Effector CD8-positive, alpha-beta T cell (primary cell): ENCODE data around the gene CPNE5.

Source experiments
- DNase-seq: peaks from one replicate; lab custom pipeline; 2025; lab: John Stamatoyannopoulos, UW

CPNE5 gene

GRCh38 chr6:36702656-36703055, 136.6 kb downstream of the CPNE5 start:
- no peak for DNase-seq

- DNase-seq, result no peak
Measured at GRCh38 chr6:36701401-36701991, 137.7 kb downstream of the CPNE5 start.

- DNase-seq, result no peak
Measured at GRCh38 chr6:36700831-36701230, 138.4 kb downstream of the CPNE5 start.

GRCh38 chr6:36700071-36700812, 139.0 kb downstream of the CPNE5 start:
- DNase-seq, result no peak

GRCh38 chr6:36699348-36699747, 139.9 kb downstream of the CPNE5 start:
- DNase-seq, result no peak

- no peak for DNase-seq
Measured at GRCh38 chr6:36698871-36699271, 140.4 kb downstream of the CPNE5 start.

- no peak for DNase-seq
Measured at GRCh38 chr6:36698196-36698595, 141.0 kb downstream of the CPNE5 start.

- no peak for DNase-seq
Measured at GRCh38 chr6:36697481-36697903, 141.8 kb downstream of the CPNE5 start, which contains the start of gene RAB44. TSS of gene RAB44 (plus strand) at chr6:36697826. CDS start at chr6:36704236, 6,410 bp downstream.

GRCh38 chr6:36695414-36695813, 143.8 kb downstream of the CPNE5 start:
- DNase-seq, result no peak

- DNase-seq, result no peak
Measured at GRCh38 chr6:36694616-36695015, 144.6 kb downstream of the CPNE5 start.

GRCh38 chr6:36692861-36693702, 146.2 kb downstream of the CPNE5 start:
- no peak for DNase-seq

GRCh38 chr6:36692220-36692619, 147.0 kb downstream of the CPNE5 start:
- DNase-seq, result no peak

GRCh38 chr6:36691612-36692011, 147.6 kb downstream of the CPNE5 start:
- DNase-seq, result no peak

GRCh38 chr6:36691011-36691410, 148.2 kb downstream of the CPNE5 start:
- DNase-seq, result no peak
